ENCODE measurements around the gene PDE4D. TPM values are rescaled to one million over a fixed set of nuclear protein-coding genes. Genes with fewer than 3 reads are reported as not detected.
"Not testable (repeated sequence)": the region's sequence is repeated elsewhere in the genome, so short reads cannot be mapped to it uniquely, and the experiment has no call there.

The PDE4D gene
- total and polyA plus RNA-seq, 2 experiments from 2014 or later, result 4.3 to 9.7 TPM

- Histone ChIP-seq H3K9ac (no peak overlapping the region), H3K79me2 (ENCODE audit: insufficient read depth) (peaks cover 77% of the 10 kb centered on the region), H2AFZ (no peak overlapping the region), H3K9me3 (ENCODE audit: low read depth) (no peaks in the 10 kb centered on the region), H3K27me3 (replicated peaks; ENCODE audit: insufficient read depth) (no peaks in the 10 kb centered on the region), H3F3A (ENCODE audit: insufficient read depth) (no peaks in the 10 kb centered on the region), H3K4me2 (ENCODE audit: unreplicated experiment) (no peak overlapping the region), H3K4me1 (ENCODE audit: insufficient read depth) (no peaks in the 10 kb centered on the region), H3K36me3 (ENCODE audit: low read depth) (no peaks in the 10 kb centered on the region), H3K9me2 (ENCODE audit: insufficient read depth) (no peaks in the 10 kb centered on the region), H3K4me3 (no peak overlapping the region), H3K27ac (no peak overlapping the region), H4K20me1 (ENCODE audit: insufficient read depth) (no peaks in the 10 kb centered on the region)
- TF ChIP-seq EZH2phosphoT487 (IDR thresholded peaks at IDR 0.05; ENCODE audit: insufficient read depth, low read depth) (no peak), EZH2 (IDR thresholded peaks at IDR 0.05; ENCODE audit: insufficient read depth, poor library complexity, severe bottlenecking) (no peak)
- DNase-seq, result no peak
- in situ Hi-C loops (cut with MboI), result loop anchor here (10.0 kb wide), 1 partner anchor 105 kb away; no protein-coding TSS in a partner anchor
- WGBS, 2 experiments (ENCODE audit: low coverage in 1 of 2, low lambda C conversion rate in 2 of 2, missing lambda C conversion rate in 2 of 2), result 90 to 91% methylated on average over 7 of the region's 7 CpGs
Measured at GRCh38 chr5:58999804-59000203, 893.7 kb downstream of the PDE4D start.

GRCh38 chr5:58998544-58998943 is 895.0 kb downstream of the PDE4D start:
- H3K9ac ChIP-seq, result no peak overlapping the region
- no peak overlapping the region for H3K4me2 ChIP-seq (ENCODE audit: unreplicated experiment)
- WGBS, 2 experiments (ENCODE audit: low coverage in 1 of 2, low lambda C conversion rate in 2 of 2, missing lambda C conversion rate in 2 of 2), result 89 to 90% methylated on average over 2 of the region's 2 CpGs
- H3K9me2 ChIP-seq (ENCODE audit: insufficient read depth), result no peaks in the 10 kb centered on the region
- H3K79me2 ChIP-seq (ENCODE audit: insufficient read depth), result peaks cover 77% of the 10 kb centered on the region
- H3K27ac ChIP-seq, result no peak overlapping the region
- H3K9me3 ChIP-seq (ENCODE audit: low read depth), result no peaks in the 10 kb centered on the region
- in situ Hi-C loops (cut with MboI), result no loop called here
- no peak overlapping the region for H2AFZ ChIP-seq
- H3K4me3 ChIP-seq, result no peak overlapping the region
- H3K36me3 ChIP-seq (ENCODE audit: low read depth), result no peaks in the 10 kb centered on the region
- DNase-seq, result no peak
- TF ChIP-seq EZH2phosphoT487 (IDR thresholded peaks at IDR 0.05; ENCODE audit: insufficient read depth, low read depth) (no peak), EZH2 (IDR thresholded peaks at IDR 0.05; ENCODE audit: insufficient read depth, poor library complexity, severe bottlenecking) (no peak)
- H3K27me3 ChIP-seq (replicated peaks; ENCODE audit: insufficient read depth), result no peaks in the 10 kb centered on the region
- H3K4me1 ChIP-seq (ENCODE audit: insufficient read depth), result no peaks in the 10 kb centered on the region
- no peaks in the 10 kb centered on the region for H4K20me1 ChIP-seq (ENCODE audit: insufficient read depth)
- H3F3A ChIP-seq (ENCODE audit: insufficient read depth), result no peaks in the 10 kb centered on the region

DNA sequence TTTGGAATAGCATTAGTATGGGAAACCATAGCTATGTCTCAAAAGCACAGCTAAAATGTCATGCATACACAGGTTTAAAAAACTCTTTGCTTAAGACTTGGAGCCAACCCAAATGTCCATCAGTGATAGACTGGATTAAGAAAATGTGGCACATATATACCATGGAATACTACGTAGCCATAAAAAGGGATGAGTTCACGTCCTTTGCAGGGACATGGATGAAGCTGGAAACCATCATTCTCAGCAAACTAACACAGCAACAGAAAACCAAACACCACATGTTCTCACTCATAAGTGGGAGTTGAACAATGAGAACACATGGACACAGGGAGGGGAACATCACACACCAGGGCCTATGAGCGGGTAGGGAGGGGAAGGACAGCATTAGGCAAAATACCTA is 897.7 kb downstream of the PDE4D start:
- H2AFZ ChIP-seq; H3K4me1 ChIP-seq (ENCODE audit: insufficient read depth); H3K27ac ChIP-seq; DNase-seq; H3K9me3 ChIP-seq (ENCODE audit: low read depth); H3F3A ChIP-seq (ENCODE audit: insufficient read depth); H3K9me2 ChIP-seq (ENCODE audit: insufficient read depth); H3K4me2 ChIP-seq (ENCODE audit: unreplicated experiment); in situ Hi-C loops (cut with MboI); H3K9ac ChIP-seq; H4K20me1 ChIP-seq (ENCODE audit: insufficient read depth); H3K27me3 ChIP-seq (replicated peaks; ENCODE audit: insufficient read depth); H3K36me3 ChIP-seq (ENCODE audit: low read depth); H3K4me3 ChIP-seq: not testable (repeated sequence)
- H3K79me2 ChIP-seq (ENCODE audit: insufficient read depth), result peaks cover 59% of the 10 kb centered on the region
- 95 to 97% methylated on average over 3 of the region's 3 CpGs for WGBS, 2 experiments (ENCODE audit: low coverage in 1 of 2, low lambda C conversion rate in 2 of 2, missing lambda C conversion rate in 2 of 2)

DNA sequence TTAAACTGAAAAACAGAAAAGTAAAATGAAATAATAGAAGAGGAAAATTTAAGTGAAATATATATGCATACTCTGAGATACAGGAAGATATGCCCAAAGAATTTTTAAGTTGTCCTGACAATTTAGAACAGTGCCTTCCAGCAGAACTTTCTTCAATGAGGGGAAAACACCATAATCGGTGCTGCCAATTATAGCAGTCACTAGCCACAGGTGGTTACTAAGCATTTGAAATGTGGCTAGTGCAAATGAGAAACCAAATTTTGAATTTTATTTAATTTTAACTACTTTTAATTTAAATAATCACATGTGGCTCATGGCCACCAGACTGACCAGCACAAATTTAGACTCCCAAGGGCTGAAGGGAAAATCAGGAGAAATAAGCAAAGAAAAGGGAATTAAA is 900.1 kb downstream of the PDE4D start:
- Histone ChIP-seq H3K27me3 (replicated peaks; ENCODE audit: insufficient read depth) (no peaks in the 10 kb centered on the region), H3K4me1 (ENCODE audit: insufficient read depth) (no peaks in the 10 kb centered on the region), H3K9ac (no peak overlapping the region), H3K9me2 (ENCODE audit: insufficient read depth) (no peaks in the 10 kb centered on the region), H4K20me1 (ENCODE audit: insufficient read depth) (no peaks in the 10 kb centered on the region), H3F3A (ENCODE audit: insufficient read depth) (no peaks in the 10 kb centered on the region), H3K4me3 (no peak overlapping the region), H3K4me2 (ENCODE audit: unreplicated experiment) (no peak overlapping the region), H3K36me3 (ENCODE audit: low read depth) (0 out of 2 replicates have a peak, but pooled peaks cover 5% of the 10 kb centered on the region), H3K79me2 (ENCODE audit: insufficient read depth) (peaks cover 51% of the 10 kb centered on the region), H2AFZ (no peak overlapping the region), H3K9me3 (ENCODE audit: low read depth) (no peaks in the 10 kb centered on the region), H3K27ac (no peak overlapping the region)
- TF ChIP-seq EZH2phosphoT487 (IDR thresholded peaks at IDR 0.05; ENCODE audit: insufficient read depth, low read depth) (no peak), EZH2 (IDR thresholded peaks at IDR 0.05; ENCODE audit: insufficient read depth, poor library complexity, severe bottlenecking) (no peak)
- no peak for DNase-seq
- WGBS, 2 experiments (ENCODE audit: low coverage in 1 of 2, low lambda C conversion rate in 2 of 2, missing lambda C conversion rate in 2 of 2), result 93 to 94% methylated on average over 1 of the region's 1 CpG
- in situ Hi-C loops (cut with MboI), result no loop called here

DNA sequence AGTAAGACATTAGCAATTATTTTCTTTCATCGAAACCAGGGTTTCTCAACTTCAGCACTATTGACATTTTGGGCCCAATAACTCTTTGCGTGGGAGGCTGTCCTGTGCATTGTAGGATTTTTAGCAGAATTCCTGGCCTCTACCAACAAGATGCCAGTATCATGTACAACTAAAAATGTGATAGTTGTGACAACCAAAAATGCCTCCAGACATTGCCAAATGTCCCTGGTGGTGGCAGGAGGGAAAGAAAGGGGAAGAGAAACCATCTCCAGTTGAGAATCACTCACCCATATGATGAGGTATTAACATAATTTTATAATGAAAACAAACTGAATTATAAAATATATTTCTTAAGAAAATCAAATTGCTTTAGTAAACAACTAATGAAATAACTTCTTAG is 904.6 kb downstream of the PDE4D start:
- Histone ChIP-seq H3F3A (ENCODE audit: insufficient read depth) (no peaks in the 10 kb centered on the region), H3K36me3 (ENCODE audit: low read depth) (0 out of 2 replicates have a peak, but pooled peaks cover 5% of the 10 kb centered on the region), H3K4me1 (ENCODE audit: insufficient read depth) (no peaks in the 10 kb centered on the region), H3K4me2 (ENCODE audit: unreplicated experiment) (no peak overlapping the region), H3K79me2 (ENCODE audit: insufficient read depth) (0 out of 2 replicates have a peak, but pooled peaks cover 8% of the 10 kb centered on the region), H3K9me2 (ENCODE audit: insufficient read depth) (no peaks in the 10 kb centered on the region), H4K20me1 (ENCODE audit: insufficient read depth) (no peaks in the 10 kb centered on the region), H3K9me3 (ENCODE audit: low read depth) (no peaks in the 10 kb centered on the region), H2AFZ (no peak overlapping the region), H3K9ac (no peak overlapping the region), H3K4me3 (no peak overlapping the region), H3K27ac (no peak overlapping the region), H3K27me3 (replicated peaks; ENCODE audit: insufficient read depth) (no peaks in the 10 kb centered on the region)
- in situ Hi-C loops (cut with MboI), result no loop called here
- DNase-seq, result no peak
- 90 to 94% methylated on average over 2 of the region's 2 CpGs for whole genome bisulfite sequencing, 2 experiments (ENCODE audit: low coverage in 1 of 2, low lambda C conversion rate in 2 of 2, missing lambda C conversion rate in 2 of 2)
- TF ChIP-seq EZH2phosphoT487 (IDR thresholded peaks at IDR 0.05; ENCODE audit: insufficient read depth, low read depth) (no peak), EZH2 (IDR thresholded peaks at IDR 0.05; ENCODE audit: insufficient read depth, poor library complexity, severe bottlenecking) (no peak)

Measured in GM23248 (cell line).